Stimulated activated CD4-positive, alpha-beta T cell treated with anti-CD3 and anti-CD28 coated beads, TNF-alpha, amount 100 ng/mL, for 24 hours (primary cell): ENCODE results near the gene MOGAT3.

Experiments used
- DNase-seq, 3 experiments: peaks; one replicate each; pipeline ENCODE4 v3.0.0-alpha.2; 2020; ENCODE audit warnings: low read depth in 3 of 3

MOGAT3 gene

GRCh38 chr7:101172005-101172853 is 28.6 kb downstream of the MOGAT3 start:
- DNase-seq: no peak

- DNase-seq: no peak
Observed at GRCh38 chr7:101171442-101171837, 29.4 kb downstream of the MOGAT3 start.

- no peak for DNase-seq
Observed at GRCh38 chr7:101170617-101171441, 30.0 kb downstream of the MOGAT3 start.

- peak; percentile 56 to 82 (median 62) for DNase-seq
Observed at GRCh38 chr7:101169838-101170551, 30.8 kb downstream of the MOGAT3 start.

- DNase-seq: no peak
Observed at GRCh38 chr7:101169110-101169837, 31.6 kb downstream of the MOGAT3 start.

GRCh38 chr7:101168412-101169049 is 32.3 kb downstream of the MOGAT3 start:
- no peak for DNase-seq

GRCh38 chr7:101167645-101168411 is 33.0 kb downstream of the MOGAT3 start:
- DNase-seq: no peak

GRCh38 chr7:101166909-101167644 is 33.8 kb downstream of the MOGAT3 start:
- no peak for DNase-seq

GRCh38 chr7:101166648-101166908 is 34.3 kb downstream of the MOGAT3 start:
- DNase-seq: no peak

GRCh38 chr7:101165958-101166647 is 34.7 kb downstream of the MOGAT3 start:
- DNase-seq: no peak

GRCh38 chr7:101165075-101165957 is 35.5 kb downstream of the MOGAT3 start, which contains the start of gene VGF:
VGF (minus strand) TSS chr7:101165569; CDS start chr7:101164843, 726 bp downstream.
- DNase-seq: peak; percentile 82 to 93 (median 82)

- no peak for DNase-seq
Observed at GRCh38 chr7:101164071-101164840, 36.6 kb downstream of the MOGAT3 start.

- no peak for DNase-seq
Observed at GRCh38 chr7:101163279-101164070, 37.4 kb downstream of the MOGAT3 start.

- DNase-seq: no peak
Observed at GRCh38 chr7:101162551-101163278, 38.1 kb downstream of the MOGAT3 start.

GRCh38 chr7:101161692-101162471 is 39.0 kb downstream of the MOGAT3 start:
- DNase-seq: no peak
